OCI-LY7 (cell line): Measurements from ENCODE around the gene LAPTM5. TPM values are rescaled to one million over a fixed set of nuclear protein-coding genes. Genes with fewer than 3 reads are reported as not detected.

Source experiments
- BruUV-seq: library from RNA; stranded (reverse); fragments of 400-500 nt; replicated peaks from 2 replicates; lab custom pipeline; 2021; lab: Mats Ljungman, UMichigan
- CTCF ChIA-PET: fragments of 300-600 bp; sonication (Branson Sonifier 250); formaldehyde crosslinking; loops from one replicate; lab custom pipeline; 2022; ENCODE audit warnings: antibody characterized with exemption; ENCODE audit not compliant: unreplicated experiment; lab: Charles Lee
- POLR2A ChIA-PET: fragments of 300-600 bp; sonication (Branson Sonifier 250); formaldehyde crosslinking; loops from one replicate; lab custom pipeline; 2022; ENCODE audit warnings: antibody characterized with exemption; lab: Charles Lee
- DNase-seq: peaks from one replicate; pipeline ENCODE4 v3.0.0-alpha.2; 2015; ENCODE audit warnings: low spot score
- H2AFZ ChIP-seq: fragments of 200-600 bp; sonication (generic), shearing (Covaris generic); 2 replicates; pipeline ENCODE4 v1.6.1; 2014; ENCODE audit warnings: mild to moderate bottlenecking, antibody characterized with exemption, low read length, moderate library complexity
- H3K27ac ChIP-seq: fragments of 200-600 bp; sonication (generic); 2 replicates; pipeline ENCODE4 v1.5.1; 2014; ENCODE audit warnings: mixed run types, low read depth, mild to moderate bottlenecking, moderate library complexity, low read length, inconsistent platforms; ENCODE audit not compliant: poor library complexity, severe bottlenecking
- H3K36me3 ChIP-seq: fragments of 200-600 bp; sonication (generic); 2 replicates; pipeline ENCODE4 v1.6.1; 2014; ENCODE audit warnings: mild to moderate bottlenecking, antibody characterized with exemption, low read length, moderate library complexity, mixed read lengths; ENCODE audit not compliant: insufficient read depth
- H3K4me1 ChIP-seq: fragments of 200-600 bp; sonication (generic); 2 replicates; pipeline ENCODE4 v1.5.1; 2014; ENCODE audit warnings: mild to moderate bottlenecking, low read length; ENCODE audit not compliant: insufficient read depth, poor library complexity, severe bottlenecking
- H3K4me2 ChIP-seq: fragments of 200-600 bp; sonication (generic); 2 replicates; pipeline ENCODE4 v1.6.1; 2014; ENCODE audit warnings: mild to moderate bottlenecking, low read length
- H3K4me3 ChIP-seq: fragments of 200-600 bp; sonication (generic); 2 replicates; pipeline ENCODE4 v1.5.1; 2014; ENCODE audit warnings: mild to moderate bottlenecking, low read depth, low read length; ENCODE audit not compliant: poor library complexity, severe bottlenecking
- H3K79me2 ChIP-seq: fragments of 200-600 bp; sonication (generic); 2 replicates; pipeline ENCODE4 v1.6.1; 2016; ENCODE audit warnings: low read depth, mild to moderate bottlenecking, low read length, moderate library complexity, mixed read lengths; ENCODE audit not compliant: insufficient read depth
- H3K9me2 ChIP-seq: fragments of 200-600 bp; sonication (generic); 2 replicates; pipeline ENCODE4 v1.6.1; 2016; ENCODE audit warnings: mild to moderate bottlenecking, low read length, mixed read lengths; ENCODE audit not compliant: insufficient read depth
- H3K9me3 ChIP-seq: fragments of 200-600 bp; sonication (generic); 2 replicates; pipeline ENCODE4 v1.6.1; 2014; ENCODE audit warnings: mild to moderate bottlenecking, mixed run types, low read length, mixed read lengths
- H4K20me1 ChIP-seq: fragments of 200-600 bp; sonication (generic); 2 replicates; pipeline ENCODE4 v1.6.1; 2014; ENCODE audit warnings: mild to moderate bottlenecking, antibody characterized with exemption, low read length, moderate library complexity, mixed read lengths; ENCODE audit not compliant: insufficient read depth
- EZH2phosphoT487 ChIP-seq: fragments of 200-600 bp; sonication (generic); IDR thresholded peaks from 2 replicates; pipeline ENCODE4 v1.6.1; 2018; ENCODE audit warnings: low read depth, borderline replicate concordance, mild to moderate bottlenecking, mixed run types, antibody characterized with exemption, low read length, moderate library complexity, mixed read lengths
- intact Hi-C: fragments of 100-400 bp; cut with micrococcal nuclease; formaldehyde crosslinking; loops from one replicate; pipeline ENCODE4 v1.10.0; 2022; ENCODE audit not compliant: unreplicated experiment
- total RNA-seq, 2 experiments: library from RNA; depleted of rRNA in 1 of 2; stranded (reverse); fragments of >200 nt in 1 of 2; shearing (Covaris generic) in 1 of 2; gene quantifications; 2 replicates each; pipeline ENCODE4 v1.2.3, GENCODE V29; 2014 to 2022
- TF ChIP-seq, protein P1 (sequence below): fragments of 200-600 bp; sonication (generic); conservative IDR thresholded peaks from 2 replicates; pipeline ENCODE4 v1.5.1; 2014; ENCODE audit warnings: mild to moderate bottlenecking, antibody characterized with exemption, low read length, moderate library complexity, mixed read lengths

Gene LAPTM5
- total RNA-seq, 2 experiments from 2014 or later, result 113 to 137 TPM

DNA sequence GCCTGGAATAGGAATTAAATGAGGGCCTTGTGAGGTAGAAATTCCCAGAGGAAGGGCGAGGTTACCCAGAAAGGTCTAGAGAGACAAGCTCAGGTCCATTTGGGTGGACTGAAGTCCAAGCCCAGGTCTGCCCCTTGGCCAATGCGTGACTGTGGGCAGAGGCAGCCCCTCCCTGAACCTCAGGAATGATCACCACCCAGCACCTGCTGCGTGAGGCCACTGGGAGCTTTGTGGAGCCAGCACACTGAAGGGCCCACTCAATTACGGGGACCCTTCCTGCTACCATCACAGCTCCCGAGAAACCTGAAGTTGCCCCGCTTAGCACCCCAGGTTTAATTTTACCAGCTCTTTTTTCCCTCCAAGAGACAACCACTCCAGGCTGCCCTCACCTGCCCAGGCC is 27.7 kb downstream of the LAPTM5 start:
- no peaks in the 10 kb centered on the region for H4K20me1 ChIP-seq
- ChIA-PET POLR2A (interaction anchor here (0.6 to 2.7 kb wide), 8 partner anchors 10 to 241 kb away, joined by 3 to 19 read pairs (median 4); no protein-coding TSS in a partner anchor), CTCF (interaction anchor here (0.6 to 1.7 kb wide), 6 partner anchors 10 to 81 kb away, joined by 3 to 7 read pairs (median 4); partner anchors contain the start of gene LAPTM5)
- H3K9me2 ChIP-seq, result no peaks in the 10 kb centered on the region
- H3K9me3 ChIP-seq, result no peaks in the 10 kb centered on the region
- TF ChIP-seq, protein P1, sequence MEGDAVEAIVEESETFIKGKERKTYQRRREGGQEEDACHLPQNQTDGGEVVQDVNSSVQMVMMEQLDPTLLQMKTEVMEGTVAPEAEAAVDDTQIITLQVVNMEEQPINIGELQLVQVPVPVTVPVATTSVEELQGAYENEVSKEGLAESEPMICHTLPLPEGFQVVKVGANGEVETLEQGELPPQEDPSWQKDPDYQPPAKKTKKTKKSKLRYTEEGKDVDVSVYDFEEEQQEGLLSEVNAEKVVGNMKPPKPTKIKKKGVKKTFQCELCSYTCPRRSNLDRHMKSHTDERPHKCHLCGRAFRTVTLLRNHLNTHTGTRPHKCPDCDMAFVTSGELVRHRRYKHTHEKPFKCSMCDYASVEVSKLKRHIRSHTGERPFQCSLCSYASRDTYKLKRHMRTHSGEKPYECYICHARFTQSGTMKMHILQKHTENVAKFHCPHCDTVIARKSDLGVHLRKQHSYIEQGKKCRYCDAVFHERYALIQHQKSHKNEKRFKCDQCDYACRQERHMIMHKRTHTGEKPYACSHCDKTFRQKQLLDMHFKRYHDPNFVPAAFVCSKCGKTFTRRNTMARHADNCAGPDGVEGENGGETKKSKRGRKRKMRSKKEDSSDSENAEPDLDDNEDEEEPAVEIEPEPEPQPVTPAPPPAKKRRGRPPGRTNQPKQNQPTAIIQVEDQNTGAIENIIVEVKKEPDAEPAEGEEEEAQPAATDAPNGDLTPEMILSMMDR, result no peak
- TF ChIP-seq EZH2phosphoT487, result no peak
- H3K4me2 ChIP-seq, result peak overlapping the region; percentile 65
- peaks cover 3% of the 10 kb centered on the region; the same call in 1 of the 2 replicates for H3K36me3 ChIP-seq
- H3K4me1 ChIP-seq, result peaks cover 37% of the 10 kb centered on the region
- intact Hi-C loops, result loop anchor here (1.0 kb wide), 1 partner anchor 30 kb away; no protein-coding TSS in a partner anchor
- BruUV-seq, result no TSS peak
- H3K79me2 ChIP-seq, result no peaks in the 10 kb centered on the region
- H3K4me3 ChIP-seq, result peak overlapping the region; percentile 2
- no peak overlapping the region for H3K27ac ChIP-seq
- no peak overlapping the region for H2AFZ ChIP-seq
- DNase-seq, result no peak

DNA sequence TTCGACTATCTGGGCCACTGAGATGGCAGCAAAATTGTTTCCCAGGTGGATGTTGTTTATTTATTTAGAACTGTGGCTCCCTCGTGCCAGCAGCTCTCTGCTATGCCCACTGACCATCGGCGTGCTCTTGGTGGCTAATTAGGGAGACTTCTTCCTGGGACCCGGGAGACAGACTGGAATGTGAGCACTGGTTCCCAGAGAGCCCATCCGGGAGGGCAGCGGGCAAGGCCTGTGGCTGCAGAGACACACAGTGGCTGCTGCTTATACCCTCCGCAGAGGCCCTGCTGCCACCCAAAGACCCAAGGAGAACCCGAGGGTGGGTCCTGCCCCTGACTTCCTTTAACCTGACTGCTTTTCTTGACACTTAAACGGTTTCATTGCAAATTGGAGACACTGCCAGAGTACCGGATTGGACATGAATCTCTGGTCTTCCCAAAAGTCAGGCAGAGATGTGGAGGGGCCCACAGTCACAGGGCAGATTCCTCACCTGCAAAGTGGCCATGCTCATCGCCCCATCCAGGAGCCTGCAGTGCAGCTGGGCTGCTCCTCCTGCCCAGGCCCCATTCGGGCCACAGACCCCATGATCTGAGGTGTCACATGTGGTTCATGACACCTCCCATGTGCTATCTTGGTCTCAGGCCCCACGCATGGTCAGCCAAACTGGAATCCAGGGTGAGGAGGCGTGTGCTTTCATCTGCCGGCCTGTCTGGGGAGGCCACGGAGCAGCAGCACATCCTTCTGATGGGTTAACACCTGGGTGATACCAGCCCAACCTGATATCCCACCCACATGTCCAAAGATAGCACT is 28.5 kb downstream of the LAPTM5 start:
- no TSS peak for BruUV-seq

More for the DNA sequence above, 28.5 kb downstream of the LAPTM5 start:
- no peaks in the 10 kb centered on the region for H3K9me3 ChIP-seq
- CTCF ChIA-PET, result interaction anchor here (0.7 to 1.7 kb wide), 2 partner anchors 51 to 73 kb away, joined by 4 to 7 read pairs; no protein-coding TSS in a partner anchor
- H2AFZ ChIP-seq, result no peak overlapping the region
- no peaks in the 10 kb centered on the region for H3K9me2 ChIP-seq
- no peak for TF ChIP-seq EZH2phosphoT487
- TF ChIP-seq, protein P1, result no peak
- H3K4me2 ChIP-seq, result no peak overlapping the region
- no peaks in the 10 kb centered on the region for H4K20me1 ChIP-seq
- no peak overlapping the region for H3K4me3 ChIP-seq
- H3K79me2 ChIP-seq, result no peaks in the 10 kb centered on the region
- intact Hi-C loops, result no loop called here
- no peak for DNase-seq
- peaks cover 37% of the 10 kb centered on the region for H3K4me1 ChIP-seq
- POLR2A ChIA-PET, result interaction anchor here (1.3 to 2.7 kb wide), 4 partner anchors 9 to 51 kb away, joined by 4 to 19 read pairs (median 8); no protein-coding TSS in a partner anchor
- no peaks in the 10 kb centered on the region for H3K36me3 ChIP-seq
- no peak overlapping the region for H3K27ac ChIP-seq
